Measurements from ENCODE around the gene FAM53B. TPM values are rescaled to one million over a fixed set of nuclear protein-coding genes. Genes with fewer than 3 reads are reported as not detected.

Gene FAM53B
- total RNA-seq, 1 donor = 12.7 TPM

DNA sequence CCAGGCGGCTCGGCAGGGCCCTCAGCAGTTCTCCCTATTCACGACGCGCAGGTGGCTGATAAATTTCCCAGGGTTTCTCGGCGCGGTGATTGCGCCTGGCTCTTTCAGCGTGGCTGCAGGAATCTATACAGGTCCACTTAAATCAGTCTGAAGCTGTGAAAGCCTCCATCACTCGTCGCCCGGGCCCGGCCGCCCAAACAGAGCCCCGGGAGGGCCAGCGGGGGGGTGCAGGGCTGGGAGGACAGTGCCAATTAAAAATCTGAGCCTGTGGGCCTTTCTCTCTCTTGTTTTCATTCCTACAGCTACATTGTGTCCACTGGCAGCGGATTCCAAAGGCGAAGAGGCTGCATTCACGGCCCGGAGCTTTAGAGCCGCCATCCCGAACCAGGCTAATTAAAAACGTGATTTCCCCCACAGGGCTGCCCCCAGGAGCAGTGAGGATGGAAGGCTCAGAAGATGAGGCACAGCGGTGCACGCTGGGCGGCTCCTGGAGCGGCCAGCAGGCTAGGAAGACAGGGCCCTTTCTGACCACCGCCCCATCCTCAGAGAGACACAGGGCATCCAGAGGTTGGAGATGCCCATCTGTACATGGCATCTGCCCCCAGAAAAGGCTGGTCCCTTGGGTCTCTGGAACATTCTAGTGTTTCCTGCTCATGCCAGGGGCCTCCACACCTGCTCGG, 100.7 kb downstream of the FAM53B start:
- Histone ChIP-seq H3K9me3 (ENCODE audit: low read depth, low read length) (no peaks in the 10 kb centered on the region), H3K79me2 (ENCODE audit: insufficient read depth, low read length) (no peaks in the 10 kb centered on the region), H3K4me3 (ENCODE audit: insufficient read depth, low read length) (no peak overlapping the region), H3K4me2 (ENCODE audit: insufficient read depth, low read length) (no peak overlapping the region), H3K27me3 (ENCODE audit: insufficient read depth, low read length) (no peaks in the 10 kb centered on the region), H3K36me3 (ENCODE audit: insufficient read depth, low read length) (no peaks in the 10 kb centered on the region), H3K4me1 (ENCODE audit: insufficient read depth, low read length) (peaks cover 32% of the 10 kb centered on the region), H4K20me1 (ENCODE audit: insufficient read depth, low read length) (peaks cover 42% of the 10 kb centered on the region), H2AFZ (ENCODE audit: low read length) (no peak overlapping the region), H3K27ac (ENCODE audit: low read depth, low read length) (no peak overlapping the region)
- no peak for TF ChIP-seq CTCF (IDR thresholded peaks at IDR 0.05; ENCODE audit: extremely low read depth, low read depth, low read length)
- DNase-seq (ENCODE audit: insufficient read length, low spot score, missing footprints) = no peak

- no peak overlapping the region for H3K27ac ChIP-seq (ENCODE audit: low read depth, low read length)
- peaks cover 24% of the 10 kb centered on the region for H3K4me1 ChIP-seq (ENCODE audit: insufficient read depth, low read length)
- no peak overlapping the region for H3K4me3 ChIP-seq (ENCODE audit: insufficient read depth, low read length)
- TF ChIP-seq CTCF (IDR thresholded peaks at IDR 0.05; ENCODE audit: extremely low read depth, low read depth, low read length) = no peak
- no peaks in the 10 kb centered on the region for H3K79me2 ChIP-seq (ENCODE audit: insufficient read depth, low read length)
- no peaks in the 10 kb centered on the region for H3K27me3 ChIP-seq (ENCODE audit: insufficient read depth, low read length)
- no peak overlapping the region for H3K4me2 ChIP-seq (ENCODE audit: insufficient read depth, low read length)
- H2AFZ ChIP-seq (ENCODE audit: low read length) = no peak overlapping the region
- no peaks in the 10 kb centered on the region for H3K36me3 ChIP-seq (ENCODE audit: insufficient read depth, low read length)
- DNase-seq (ENCODE audit: insufficient read length, low spot score, missing footprints) = no peak
- peaks cover 42% of the 10 kb centered on the region for H4K20me1 ChIP-seq (ENCODE audit: insufficient read depth, low read length)
- no peaks in the 10 kb centered on the region for H3K9me3 ChIP-seq (ENCODE audit: low read depth, low read length)
These were observed 102.0 kb downstream of the FAM53B start for GRCh38 chr10:124642088-124642710.

- Histone ChIP-seq H3K36me3 (ENCODE audit: insufficient read depth, low read length) (no peaks in the 10 kb centered on the region), H4K20me1 (ENCODE audit: insufficient read depth, low read length) (peaks cover 42% of the 10 kb centered on the region), H3K79me2 (ENCODE audit: insufficient read depth, low read length) (no peaks in the 10 kb centered on the region), H3K4me3 (ENCODE audit: insufficient read depth, low read length) (no peak overlapping the region), H3K4me1 (ENCODE audit: insufficient read depth, low read length) (peaks cover 17% of the 10 kb centered on the region), H3K9me3 (ENCODE audit: low read depth, low read length) (no peaks in the 10 kb centered on the region), H2AFZ (ENCODE audit: low read length) (no peak overlapping the region), H3K27me3 (ENCODE audit: insufficient read depth, low read length) (no peaks in the 10 kb centered on the region), H3K27ac (ENCODE audit: low read depth, low read length) (no peak overlapping the region), H3K4me2 (ENCODE audit: insufficient read depth, low read length) (peak overlapping the region; percentile 34)
- no peak for TF ChIP-seq CTCF (IDR thresholded peaks at IDR 0.05; ENCODE audit: extremely low read depth, low read depth, low read length)
- DNase-seq (ENCODE audit: insufficient read length, low spot score, missing footprints) = peak; percentile 98
These were observed 102.7 kb downstream of the FAM53B start for GRCh38 chr10:124641282-124642087.
